ENCODE results near the gene DYNC2H1.

The DYNC2H1 gene

DNA sequence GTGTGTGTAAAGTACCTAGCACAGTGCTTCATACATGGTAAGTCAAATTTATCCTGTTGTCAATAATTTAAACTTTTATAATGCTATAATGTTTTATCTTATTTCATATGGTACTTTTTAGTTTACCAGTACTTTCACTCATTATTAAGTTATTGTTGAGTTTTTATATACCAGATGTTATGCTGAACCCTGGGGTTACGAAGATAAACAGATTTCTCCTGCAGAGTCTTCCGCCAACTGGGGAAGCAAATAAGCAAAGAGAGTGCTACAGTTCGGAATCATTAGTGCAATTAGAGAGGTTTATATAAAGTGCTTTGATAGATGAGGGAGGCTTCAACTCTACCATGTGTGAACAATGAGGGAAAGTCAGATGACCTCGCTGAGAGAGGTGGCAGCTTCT lies 362.3 kb downstream of the DYNC2H1 start:
- H3K4me3 ChIP-seq (ENCODE audit: control insufficient read depth, low read depth, low read length): no peak overlapping the region
- TF ChIP-seq, protein P1, sequence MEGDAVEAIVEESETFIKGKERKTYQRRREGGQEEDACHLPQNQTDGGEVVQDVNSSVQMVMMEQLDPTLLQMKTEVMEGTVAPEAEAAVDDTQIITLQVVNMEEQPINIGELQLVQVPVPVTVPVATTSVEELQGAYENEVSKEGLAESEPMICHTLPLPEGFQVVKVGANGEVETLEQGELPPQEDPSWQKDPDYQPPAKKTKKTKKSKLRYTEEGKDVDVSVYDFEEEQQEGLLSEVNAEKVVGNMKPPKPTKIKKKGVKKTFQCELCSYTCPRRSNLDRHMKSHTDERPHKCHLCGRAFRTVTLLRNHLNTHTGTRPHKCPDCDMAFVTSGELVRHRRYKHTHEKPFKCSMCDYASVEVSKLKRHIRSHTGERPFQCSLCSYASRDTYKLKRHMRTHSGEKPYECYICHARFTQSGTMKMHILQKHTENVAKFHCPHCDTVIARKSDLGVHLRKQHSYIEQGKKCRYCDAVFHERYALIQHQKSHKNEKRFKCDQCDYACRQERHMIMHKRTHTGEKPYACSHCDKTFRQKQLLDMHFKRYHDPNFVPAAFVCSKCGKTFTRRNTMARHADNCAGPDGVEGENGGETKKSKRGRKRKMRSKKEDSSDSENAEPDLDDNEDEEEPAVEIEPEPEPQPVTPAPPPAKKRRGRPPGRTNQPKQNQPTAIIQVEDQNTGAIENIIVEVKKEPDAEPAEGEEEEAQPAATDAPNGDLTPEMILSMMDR (conservative IDR thresholded peaks at IDR 0.05; ENCODE audit: control insufficient read depth, insufficient read depth, low read depth, low read length): no peak
- no peak for DNase-seq (ENCODE audit: low read depth)

DNA sequence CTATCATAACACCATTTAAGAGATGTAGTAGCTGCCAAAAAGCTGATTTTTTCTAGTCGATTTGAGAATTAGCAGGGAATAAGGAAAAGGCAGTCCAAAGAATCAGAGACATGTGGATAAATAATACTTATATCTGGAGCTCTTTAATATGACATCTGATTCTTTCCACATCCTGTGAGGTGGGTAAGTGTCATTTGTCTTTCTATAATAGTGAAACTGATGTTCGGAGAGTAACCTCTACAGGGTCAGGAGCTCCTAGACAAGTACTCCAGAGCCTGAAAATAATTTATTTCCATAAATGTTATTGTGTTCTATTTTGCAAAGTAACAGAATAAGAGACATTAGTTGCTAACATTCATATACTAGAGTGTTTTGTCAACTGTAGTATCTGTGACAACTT lies 367.6 kb downstream of the DYNC2H1 start:
- no peak overlapping the region for H3K4me3 ChIP-seq (ENCODE audit: control insufficient read depth, low read depth, low read length)
- TF ChIP-seq, protein P1 (conservative IDR thresholded peaks at IDR 0.05; ENCODE audit: control insufficient read depth, insufficient read depth, low read depth, low read length): no peak
- DNase-seq (ENCODE audit: low read depth): no peak

DNA sequence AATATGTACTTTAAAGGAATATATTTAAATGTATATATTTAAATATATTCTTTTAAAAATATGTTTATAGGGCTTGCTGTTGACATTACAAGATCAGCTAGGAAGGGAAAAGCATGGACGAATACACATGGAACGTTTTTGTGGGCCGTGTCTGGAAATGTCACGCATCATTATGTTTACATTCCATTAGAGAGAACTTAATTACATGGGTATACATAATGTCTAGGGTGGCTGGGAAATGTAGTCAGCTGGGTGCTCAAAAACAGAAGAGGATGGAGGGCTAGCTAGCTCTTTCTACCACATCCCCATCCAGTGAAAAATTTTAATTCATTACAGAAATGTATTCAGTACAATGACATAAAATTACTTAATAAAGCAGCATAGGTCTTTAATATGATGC lies 371.2 kb downstream of the DYNC2H1 start:
- TF ChIP-seq, protein P1 (conservative IDR thresholded peaks at IDR 0.05; ENCODE audit: control insufficient read depth, insufficient read depth, low read depth, low read length): no peak
- no peak for DNase-seq (ENCODE audit: low read depth)
- H3K4me3 ChIP-seq (ENCODE audit: control insufficient read depth, low read depth, low read length): no peak overlapping the region

DNA sequence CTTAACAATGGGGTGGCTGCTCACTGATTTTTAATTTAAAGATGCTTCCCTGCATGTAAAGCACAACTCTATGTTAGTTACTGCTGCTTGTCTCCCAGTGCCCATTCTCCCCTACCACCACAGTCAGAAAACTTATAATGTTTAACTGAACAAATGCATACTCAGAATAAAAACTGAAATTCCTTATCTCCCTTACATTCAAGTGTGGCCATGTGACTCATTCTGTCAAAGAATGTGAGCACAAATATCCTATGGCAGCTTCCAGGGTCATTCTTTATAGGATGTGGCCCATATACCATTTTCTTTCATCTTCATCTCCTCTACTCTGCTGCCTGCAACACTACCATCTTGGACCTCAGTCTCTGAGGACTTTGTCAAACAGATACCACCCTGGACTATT lies 374.8 kb downstream of the DYNC2H1 start:
- TF ChIP-seq, protein P1 (conservative IDR thresholded peaks at IDR 0.05; ENCODE audit: control insufficient read depth, insufficient read depth, low read depth, low read length): no peak
- DNase-seq (ENCODE audit: low read depth): no peak
- no peak overlapping the region for H3K4me3 ChIP-seq (ENCODE audit: control insufficient read depth, low read depth, low read length)

DNA sequence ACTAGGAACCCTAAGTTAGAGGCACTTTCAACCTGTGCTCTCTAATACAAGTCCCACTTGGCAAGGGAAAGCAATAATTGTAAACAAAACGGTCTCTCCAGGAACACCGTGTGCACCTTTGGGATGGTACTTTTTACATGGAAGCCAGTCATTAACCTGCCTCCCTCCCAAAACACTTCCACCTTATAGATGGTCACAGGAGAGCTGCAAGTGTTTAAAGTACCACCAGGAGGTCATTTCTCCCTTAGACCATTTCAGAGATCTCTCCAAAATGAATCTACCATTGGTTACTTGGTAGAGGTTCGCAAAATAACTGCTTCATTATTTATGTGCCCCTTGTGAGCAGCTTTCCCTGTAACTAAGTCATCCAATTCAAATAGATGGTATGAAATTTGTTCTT lies 375.3 kb downstream of the DYNC2H1 start:
- no peak for DNase-seq (ENCODE audit: low read depth)
- H3K4me3 ChIP-seq (ENCODE audit: control insufficient read depth, low read depth, low read length): no peak overlapping the region
- TF ChIP-seq, protein P1 (conservative IDR thresholded peaks at IDR 0.05; ENCODE audit: control insufficient read depth, insufficient read depth, low read depth, low read length): no peak

DNA sequence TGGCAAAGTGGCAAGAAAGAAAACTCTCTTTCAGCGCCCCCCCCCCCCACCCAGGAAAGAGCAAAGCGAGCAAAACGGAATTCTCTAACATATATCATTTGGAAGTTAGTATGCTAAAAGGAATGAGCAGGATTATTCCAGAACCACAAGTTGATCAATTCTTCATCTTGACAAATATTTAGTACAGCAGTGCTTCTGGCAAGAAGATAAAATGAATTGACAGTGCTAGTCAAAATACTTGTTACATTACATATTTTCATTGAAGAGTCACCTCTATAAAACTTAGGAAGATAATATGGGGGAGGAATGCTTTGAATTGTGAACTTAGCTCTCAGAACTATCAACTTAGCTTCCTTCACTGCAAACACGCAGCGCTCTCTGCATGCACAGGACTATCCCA lies 377.4 kb downstream of the DYNC2H1 start:
- DNase-seq (ENCODE audit: low read depth): peak; percentile 12
- no peak overlapping the region for H3K4me3 ChIP-seq (ENCODE audit: control insufficient read depth, low read depth, low read length)
- TF ChIP-seq, protein P1 (conservative IDR thresholded peaks at IDR 0.05; ENCODE audit: control insufficient read depth, insufficient read depth, low read depth, low read length): no peak

DNA sequence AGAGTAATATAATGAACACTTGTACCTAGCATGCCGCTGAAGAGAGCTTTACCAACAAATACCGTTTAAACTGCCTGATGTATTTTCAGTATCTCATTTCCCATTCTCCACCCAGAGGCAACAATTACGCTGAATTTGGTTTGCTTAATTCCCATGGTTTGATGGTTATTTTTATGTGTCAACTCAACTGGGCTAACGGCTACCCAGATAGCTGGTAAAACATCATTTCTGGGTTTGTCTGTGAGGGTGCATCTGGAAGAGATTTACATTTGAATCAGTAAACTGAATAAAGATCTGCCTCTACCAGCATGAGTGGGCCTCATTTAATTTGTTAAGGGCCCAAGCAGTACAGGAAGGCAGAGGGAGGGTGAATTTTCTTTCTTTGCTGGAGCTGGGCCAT lies 377.9 kb downstream of the DYNC2H1 start:
- TF ChIP-seq, protein P1 (conservative IDR thresholded peaks at IDR 0.05; ENCODE audit: control insufficient read depth, insufficient read depth, low read depth, low read length): no peak
- no peak overlapping the region for H3K4me3 ChIP-seq (ENCODE audit: control insufficient read depth, low read depth, low read length)
- DNase-seq (ENCODE audit: low read depth): no peak
